ENCODE results near the gene RIPPLY2.
A peak's percentile ranks its signal among the peaks of the same experiment; 100 is the strongest.
"Not testable (repeated sequence)": the region's sequence is repeated elsewhere in the genome, so short reads cannot be mapped to it uniquely, and the experiment has no call there.

The RIPPLY2 gene

DNA sequence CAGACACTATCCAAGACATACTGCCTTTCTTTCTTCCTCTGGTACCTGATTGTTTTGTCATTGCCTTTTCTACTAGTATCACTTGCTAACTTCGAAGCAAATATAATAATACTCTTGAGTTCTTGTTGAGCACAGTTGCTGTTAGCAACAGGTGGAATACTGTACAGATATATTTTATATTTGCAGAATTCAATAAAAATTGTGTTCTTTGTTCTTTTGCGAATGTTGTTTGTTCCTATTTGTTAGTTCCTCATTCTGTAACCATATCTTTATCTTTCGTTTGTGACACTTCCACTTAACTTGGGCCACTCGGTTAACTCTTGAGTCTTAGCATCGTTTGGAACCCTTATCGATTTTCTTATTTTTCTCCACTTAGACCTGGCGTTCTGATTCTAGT lies 7.2 kb downstream of the RIPPLY2 start:
- no peak for DNase-seq (ENCODE audit: low spot score)

- DNase-seq (ENCODE audit: low spot score) = no peak
Observed at GRCh38 chr6:83860782-83861495, 7.8 kb downstream of the RIPPLY2 start.

GRCh38 chr6:83862776-83863471 lies 9.8 kb downstream of the RIPPLY2 start:
- DNase-seq (ENCODE audit: low spot score) = no peak

GRCh38 chr6:83867043-83867442 lies 13.9 kb downstream of the RIPPLY2 start:
- DNase-seq (ENCODE audit: low spot score) = no peak

DNA sequence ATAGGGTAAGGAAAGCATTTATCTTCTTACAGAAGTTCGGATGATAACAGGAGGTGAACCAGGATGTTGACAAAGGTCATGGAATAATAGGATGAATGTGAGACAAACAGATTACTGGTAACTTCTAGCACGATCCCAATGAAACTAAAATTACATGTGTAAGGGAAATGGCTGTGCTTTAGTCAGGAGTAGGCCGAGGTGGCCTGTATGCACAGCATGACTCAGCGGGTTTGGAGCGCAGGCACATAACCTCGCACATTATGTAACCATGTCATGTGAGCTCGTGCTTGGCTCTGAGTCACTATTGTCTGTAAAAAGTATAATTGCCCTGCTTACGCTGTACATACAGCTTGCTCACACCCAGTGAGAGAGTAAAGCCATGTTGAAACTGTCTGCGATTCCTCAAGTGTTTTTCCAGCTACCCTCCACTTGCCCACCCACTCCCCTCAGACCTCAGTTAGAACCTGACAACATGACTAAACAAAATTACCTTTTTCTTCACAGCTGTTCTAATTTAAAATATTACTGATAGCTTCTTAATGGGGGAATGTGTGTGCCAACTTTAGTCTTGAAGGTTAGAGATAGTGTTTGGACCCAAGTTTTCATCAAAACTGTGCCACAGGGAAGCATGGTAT lies 14.5 kb downstream of the RIPPLY2 start:
- DNase-seq (ENCODE audit: low spot score) = no peak

DNA sequence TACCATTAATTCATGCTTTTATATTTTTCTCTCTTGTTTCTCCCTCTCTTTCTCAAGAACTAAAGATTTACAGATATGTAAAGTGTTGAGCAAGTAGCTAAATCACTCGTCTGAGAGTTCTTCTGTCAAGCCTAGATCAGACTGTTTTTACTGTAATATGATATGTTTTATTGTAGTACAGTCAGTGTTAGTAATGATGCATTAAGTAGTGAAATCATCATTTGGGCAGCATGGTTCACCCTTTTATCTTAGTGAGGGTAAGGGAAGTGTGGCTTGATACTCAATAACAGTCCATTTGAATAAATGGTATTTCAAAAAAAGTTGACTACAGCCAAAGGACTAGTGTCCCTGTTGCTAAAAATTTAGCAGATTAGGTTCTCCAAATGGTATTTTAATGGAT lies 15.5 kb downstream of the RIPPLY2 start:
- DNase-seq (ENCODE audit: low spot score) = no peak

DNA sequence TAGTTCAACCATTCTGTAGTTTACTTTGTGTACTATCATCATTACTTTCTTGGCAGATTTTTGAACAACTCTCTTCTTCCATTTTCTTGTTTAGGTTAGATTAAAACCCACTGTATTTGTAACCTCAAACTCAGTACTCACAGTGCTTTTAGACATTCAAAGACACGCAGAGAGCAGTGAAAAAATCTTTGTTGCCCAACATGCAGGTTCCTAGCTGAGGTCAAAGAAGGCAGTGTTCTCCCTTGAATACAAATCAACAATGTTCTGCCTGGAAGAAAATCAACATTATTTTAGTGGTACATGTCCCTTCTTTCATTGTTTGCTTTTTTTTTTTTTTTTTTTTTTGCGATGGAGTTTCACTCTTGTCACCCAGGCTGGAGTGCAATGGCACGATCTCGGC lies 17.5 kb downstream of the RIPPLY2 start:
- no peak for DNase-seq (ENCODE audit: low spot score)

GRCh38 chr6:83872386-83873118 lies 19.4 kb downstream of the RIPPLY2 start:
- DNase-seq (ENCODE audit: low spot score) = no peak

DNA sequence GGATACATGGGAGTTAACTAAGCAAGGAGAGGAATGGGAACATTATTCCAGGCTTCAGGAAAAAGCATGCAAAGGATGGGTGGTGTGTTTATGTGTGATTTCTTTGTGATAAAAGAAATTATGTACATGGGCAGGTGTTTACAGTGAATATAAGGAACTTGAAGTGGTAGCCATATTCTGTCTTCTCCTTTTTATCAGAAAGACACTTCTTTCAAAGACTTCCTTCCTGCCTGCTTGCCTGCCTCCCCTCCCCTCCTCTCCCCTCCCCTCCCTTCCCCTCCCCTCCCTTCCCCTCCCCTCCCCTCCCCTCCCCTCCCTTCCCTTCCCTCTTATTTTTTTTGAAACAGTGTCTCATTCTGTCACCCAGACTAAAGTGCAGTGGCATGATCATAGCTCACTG lies 20.7 kb downstream of the RIPPLY2 start:
- DNase-seq (ENCODE audit: low spot score) = no peak

- no peak for DNase-seq (ENCODE audit: low spot score)
Observed at GRCh38 chr6:83875843-83876242, 22.7 kb downstream of the RIPPLY2 start.

DNA sequence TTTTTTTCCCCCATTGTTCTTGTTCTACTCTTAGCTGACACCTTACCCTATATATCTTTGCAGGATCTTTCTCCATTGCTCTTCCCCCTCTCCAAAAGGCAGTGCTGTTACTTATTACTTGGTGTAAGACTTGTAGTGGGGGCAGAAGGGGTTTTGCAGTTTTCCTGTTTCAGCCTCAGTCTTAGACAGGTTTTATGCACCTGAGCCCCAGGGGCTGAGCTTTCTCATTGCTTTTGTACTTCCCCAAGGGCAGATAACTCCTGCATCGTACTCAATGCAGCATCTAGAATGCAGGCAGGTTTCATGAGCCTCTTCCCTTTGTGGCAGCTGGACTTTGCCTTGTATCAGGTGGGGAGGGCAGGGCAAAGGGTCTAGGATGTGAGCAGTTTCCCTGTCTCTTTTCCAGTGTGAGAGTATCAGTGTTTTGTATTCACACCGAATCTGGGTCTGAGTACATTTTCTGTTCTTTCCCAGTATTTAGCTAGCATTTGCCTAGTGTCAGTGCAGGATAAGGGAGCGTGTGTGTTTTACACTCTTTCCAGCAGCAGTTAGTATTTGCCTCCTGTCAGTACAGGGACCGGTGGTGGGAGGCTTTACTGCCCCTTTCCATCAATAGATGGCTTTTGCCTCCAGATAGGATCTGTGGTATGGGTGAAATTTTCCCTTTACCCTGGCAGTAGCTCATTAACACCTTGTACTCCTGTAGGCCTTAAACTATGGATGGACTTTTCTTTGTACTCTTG lies 25.9 kb downstream of the RIPPLY2 start:
- DNase-seq (ENCODE audit: low spot score) = no peak

- no peak for DNase-seq (ENCODE audit: low spot score)
Observed at GRCh38 chr6:83879746-83880145, 26.6 kb downstream of the RIPPLY2 start.

DNA sequence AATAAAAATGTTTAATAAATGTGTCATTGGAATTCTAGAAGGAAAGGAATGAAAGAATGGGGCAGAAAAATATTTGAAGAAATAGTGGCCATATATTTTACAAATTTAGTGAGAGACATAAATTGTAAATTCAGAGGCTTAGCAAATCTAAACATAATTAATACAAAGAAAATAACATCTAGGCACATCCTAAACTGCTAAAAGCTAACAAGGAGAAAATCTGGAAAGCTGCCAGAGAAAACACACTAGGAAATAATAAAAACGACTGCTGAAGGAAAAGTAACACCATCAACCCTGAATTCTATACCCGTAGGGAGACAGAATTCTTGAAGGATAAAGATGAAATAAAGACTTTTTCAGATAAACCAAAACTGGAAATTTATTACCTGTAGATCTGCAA lies 30.1 kb downstream of the RIPPLY2 start:
- DNase-seq (ENCODE audit: low spot score) = no peak

- peak; percentile 21 for DNase-seq (ENCODE audit: low spot score)
Observed at GRCh38 chr6:83884523-83884922, 31.4 kb downstream of the RIPPLY2 start.

- no peak for DNase-seq (ENCODE audit: low spot score)
Observed at GRCh38 chr6:83885984-83886383, 32.8 kb downstream of the RIPPLY2 start.

DNA sequence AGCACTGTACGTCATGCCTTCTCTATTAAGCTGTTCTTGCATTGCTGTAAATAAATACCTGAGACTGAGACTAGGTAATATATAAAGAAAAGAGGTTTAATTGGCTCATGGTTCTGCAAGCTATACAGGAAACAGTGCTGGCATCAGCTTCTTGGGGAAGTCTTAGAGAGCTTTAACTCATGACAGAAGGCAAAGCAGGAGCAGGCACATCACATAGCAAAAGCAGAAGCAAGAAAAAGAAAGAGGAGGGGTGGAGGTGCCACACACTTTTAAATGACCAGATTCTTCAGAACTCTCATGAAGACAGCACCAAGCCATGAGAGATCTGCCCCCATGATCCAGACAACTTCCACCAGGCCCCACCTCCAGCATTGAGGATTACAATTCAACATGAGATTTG lies 36.5 kb downstream of the RIPPLY2 start:
- DNase-seq (ENCODE audit: low spot score) = no peak

GRCh38 chr6:83890520-83890919 lies 37.4 kb downstream of the RIPPLY2 start:
- no peak for DNase-seq (ENCODE audit: low spot score)

DNA sequence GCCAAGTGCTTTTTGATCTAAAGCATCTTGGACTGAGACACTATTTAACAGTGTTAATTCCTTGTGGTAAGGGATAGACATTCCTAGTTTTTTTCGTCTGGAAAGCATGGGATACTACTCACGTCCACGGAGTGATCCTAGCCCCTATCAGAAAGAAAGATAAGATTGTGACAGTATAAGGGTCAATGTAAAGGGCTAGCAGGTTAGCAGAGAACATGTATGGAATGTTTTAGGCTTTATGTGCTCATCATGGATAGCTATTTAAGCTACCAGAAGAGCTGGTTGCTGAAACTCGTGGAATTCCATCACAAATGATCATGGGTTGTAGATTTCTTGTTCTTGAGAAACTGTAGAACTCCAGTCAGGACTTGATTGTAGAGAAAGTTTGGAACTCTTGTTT lies 38.4 kb downstream of the RIPPLY2 start:
- no peak for DNase-seq (ENCODE audit: low spot score)

GRCh38 chr6:83893024-83893423 lies 39.9 kb downstream of the RIPPLY2 start:
- DNase-seq (ENCODE audit: low spot score) = no peak

DNA sequence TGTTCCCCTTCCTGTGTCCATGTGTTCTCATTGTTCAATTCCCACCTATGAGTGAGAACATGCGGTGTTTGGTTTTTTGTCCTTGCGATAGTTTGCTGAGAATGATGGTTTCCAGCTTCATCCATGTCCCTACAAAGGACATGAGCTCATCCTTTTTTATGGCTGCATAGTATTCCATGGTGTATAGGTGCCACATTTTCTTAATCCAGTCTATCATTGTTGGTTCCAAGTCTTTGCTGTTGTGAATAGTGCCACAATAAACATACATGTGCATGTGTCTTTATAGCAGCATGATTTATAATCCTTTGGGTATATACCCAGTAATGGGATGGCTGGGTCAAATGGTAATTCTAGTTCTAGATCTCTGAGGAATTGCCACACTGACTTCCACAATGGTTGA lies 43.9 kb downstream of the RIPPLY2 start:
- DNase-seq (ENCODE audit: low spot score) = not testable (repeated sequence)

GRCh38 chr6:83901624-83902023 lies 48.5 kb downstream of the RIPPLY2 start:
- no peak for DNase-seq (ENCODE audit: low spot score)

DNA sequence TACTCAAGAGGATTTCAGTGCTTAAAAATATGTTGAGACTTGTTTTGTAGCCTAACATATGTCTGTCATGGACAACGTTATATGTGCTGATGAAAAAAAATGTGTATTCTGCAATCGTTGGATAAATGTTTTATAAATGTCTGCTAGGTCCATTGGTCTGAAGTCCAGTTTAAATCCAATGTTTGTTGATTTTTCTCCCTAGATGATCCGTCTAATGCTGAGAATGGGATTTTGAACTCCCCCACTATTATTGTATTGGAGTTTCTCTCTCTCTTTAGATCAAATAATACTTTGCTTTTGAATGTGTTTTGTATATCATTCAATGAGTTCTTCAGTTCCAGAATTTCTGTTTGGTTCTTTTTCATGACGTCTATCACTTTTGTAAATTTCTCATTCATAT lies 51.2 kb downstream of the RIPPLY2 start:
- DNase-seq (ENCODE audit: low spot score) = no peak

All from HuH-7.5 (cell line).